GM12872 (cell line): Measurements from ENCODE around the gene HLX.

ENCODE experiments used
- TF ChIP-seq, protein P1 (sequence below): IDR thresholded peaks from 3 replicates; pipeline ENCODE4 v1.5.1; 2011; ENCODE audit warnings: low read depth, mild to moderate bottlenecking, low read length, moderate library complexity; ENCODE audit not compliant: insufficient read depth

HLX gene

GRCh38 chr1:220884981-220885918, 6.0 kb downstream of the HLX start:
- TF ChIP-seq, protein P1, sequence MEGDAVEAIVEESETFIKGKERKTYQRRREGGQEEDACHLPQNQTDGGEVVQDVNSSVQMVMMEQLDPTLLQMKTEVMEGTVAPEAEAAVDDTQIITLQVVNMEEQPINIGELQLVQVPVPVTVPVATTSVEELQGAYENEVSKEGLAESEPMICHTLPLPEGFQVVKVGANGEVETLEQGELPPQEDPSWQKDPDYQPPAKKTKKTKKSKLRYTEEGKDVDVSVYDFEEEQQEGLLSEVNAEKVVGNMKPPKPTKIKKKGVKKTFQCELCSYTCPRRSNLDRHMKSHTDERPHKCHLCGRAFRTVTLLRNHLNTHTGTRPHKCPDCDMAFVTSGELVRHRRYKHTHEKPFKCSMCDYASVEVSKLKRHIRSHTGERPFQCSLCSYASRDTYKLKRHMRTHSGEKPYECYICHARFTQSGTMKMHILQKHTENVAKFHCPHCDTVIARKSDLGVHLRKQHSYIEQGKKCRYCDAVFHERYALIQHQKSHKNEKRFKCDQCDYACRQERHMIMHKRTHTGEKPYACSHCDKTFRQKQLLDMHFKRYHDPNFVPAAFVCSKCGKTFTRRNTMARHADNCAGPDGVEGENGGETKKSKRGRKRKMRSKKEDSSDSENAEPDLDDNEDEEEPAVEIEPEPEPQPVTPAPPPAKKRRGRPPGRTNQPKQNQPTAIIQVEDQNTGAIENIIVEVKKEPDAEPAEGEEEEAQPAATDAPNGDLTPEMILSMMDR: no peak

DNA sequence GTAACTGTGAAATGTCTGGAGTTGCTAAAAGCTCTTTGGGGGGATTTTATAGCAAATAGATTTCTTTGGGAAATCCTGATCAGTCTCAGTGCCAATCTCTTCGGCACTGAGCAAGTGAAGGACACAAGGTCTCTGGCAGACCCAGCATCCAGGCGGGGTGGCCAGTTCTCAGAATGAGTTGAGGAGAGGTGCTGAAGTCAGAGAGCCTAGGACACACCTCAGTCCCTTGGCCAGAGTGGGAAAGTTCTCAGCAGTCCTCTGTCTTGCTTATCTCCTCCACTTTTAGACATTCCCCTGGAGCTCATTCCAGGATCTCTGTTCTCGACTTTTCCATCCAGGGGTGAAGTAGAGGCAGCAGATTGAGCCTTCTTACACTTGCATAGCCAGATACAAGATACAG, 6.7 kb downstream of the HLX start:
- TF ChIP-seq, protein P1: no peak

DNA sequence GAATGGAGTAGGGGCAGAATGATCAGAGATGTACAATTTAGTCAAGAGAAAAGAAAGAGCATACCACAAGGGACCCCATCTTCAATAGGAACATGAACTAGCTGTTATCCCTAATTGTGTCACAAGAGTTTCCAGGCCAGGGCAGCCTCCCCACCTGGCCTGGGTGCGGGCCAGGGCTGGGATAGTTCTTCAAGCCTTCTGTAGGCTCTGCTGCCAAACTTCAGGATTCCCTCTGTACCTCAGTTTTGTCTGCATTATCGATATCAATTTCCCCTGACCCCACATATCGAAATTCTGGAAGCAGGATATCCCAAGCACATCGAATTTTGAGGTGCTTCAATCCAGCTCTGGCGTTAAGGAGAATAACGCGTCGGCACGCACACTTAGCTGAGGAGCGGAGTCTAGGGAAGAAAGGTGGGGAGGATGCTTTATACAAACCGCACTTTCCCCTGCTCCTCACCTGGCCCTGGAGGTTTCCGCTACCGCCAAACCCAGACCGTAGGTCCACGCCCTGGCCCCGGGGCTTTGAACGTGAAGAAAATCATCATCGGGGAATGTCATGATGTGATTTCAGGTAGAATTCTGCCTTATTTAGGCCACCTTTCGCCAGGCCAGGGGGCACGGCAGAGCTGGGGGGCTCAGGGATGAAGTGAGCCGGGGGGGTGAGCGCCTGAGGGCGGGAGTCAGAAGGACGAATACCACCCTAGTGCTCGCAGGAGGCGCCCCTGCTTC, 7.4 kb downstream of the HLX start:
- TF ChIP-seq, protein P1: no peak

GRCh38 chr1:220887202-220887519, 7.9 kb downstream of the HLX start:
- TF ChIP-seq, protein P1: no peak

DNA sequence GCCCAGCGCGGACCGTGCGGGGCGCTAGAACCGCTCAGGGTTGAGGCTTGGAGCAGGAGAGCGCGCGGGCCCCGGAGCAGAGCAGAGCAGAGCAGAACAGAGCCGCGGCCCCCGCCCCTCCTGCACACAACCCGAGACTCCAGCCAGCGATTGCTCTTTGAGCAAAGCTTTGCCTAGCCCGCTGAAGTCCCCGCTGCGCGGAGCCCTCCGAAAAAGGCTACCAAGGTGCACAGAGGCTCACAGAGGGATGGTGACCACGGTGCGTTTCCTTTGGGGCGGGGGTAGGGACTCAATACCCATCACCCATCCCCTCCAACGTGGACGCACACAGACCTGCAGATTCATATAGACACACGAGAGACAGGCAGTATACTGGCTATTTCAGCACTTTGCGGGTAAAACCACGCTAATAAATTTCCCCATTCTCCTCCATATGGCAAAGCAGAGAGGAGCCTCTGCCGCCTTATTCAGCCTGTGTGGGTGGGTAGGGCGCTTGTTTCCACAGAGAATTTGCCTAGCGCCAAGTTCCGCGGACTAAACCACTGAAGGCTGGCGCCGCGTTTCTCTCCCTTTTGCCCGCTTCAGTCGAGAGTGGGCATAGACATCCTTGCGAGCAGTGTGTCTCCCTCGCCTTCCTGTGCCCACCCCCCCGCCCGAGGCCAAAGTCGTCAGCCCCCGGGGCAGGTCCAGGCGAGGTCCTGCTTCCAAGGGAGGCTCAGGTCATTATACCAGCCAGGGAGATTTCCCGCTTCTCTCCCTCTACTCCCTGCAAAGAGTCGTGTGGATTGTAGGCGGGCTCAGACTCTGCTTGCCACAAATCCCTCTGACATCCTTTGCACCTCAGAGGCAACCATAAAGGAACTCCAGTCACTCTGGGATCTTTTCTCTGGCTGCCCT, 8.5 kb downstream of the HLX start:
- TF ChIP-seq, protein P1: no peak

DNA sequence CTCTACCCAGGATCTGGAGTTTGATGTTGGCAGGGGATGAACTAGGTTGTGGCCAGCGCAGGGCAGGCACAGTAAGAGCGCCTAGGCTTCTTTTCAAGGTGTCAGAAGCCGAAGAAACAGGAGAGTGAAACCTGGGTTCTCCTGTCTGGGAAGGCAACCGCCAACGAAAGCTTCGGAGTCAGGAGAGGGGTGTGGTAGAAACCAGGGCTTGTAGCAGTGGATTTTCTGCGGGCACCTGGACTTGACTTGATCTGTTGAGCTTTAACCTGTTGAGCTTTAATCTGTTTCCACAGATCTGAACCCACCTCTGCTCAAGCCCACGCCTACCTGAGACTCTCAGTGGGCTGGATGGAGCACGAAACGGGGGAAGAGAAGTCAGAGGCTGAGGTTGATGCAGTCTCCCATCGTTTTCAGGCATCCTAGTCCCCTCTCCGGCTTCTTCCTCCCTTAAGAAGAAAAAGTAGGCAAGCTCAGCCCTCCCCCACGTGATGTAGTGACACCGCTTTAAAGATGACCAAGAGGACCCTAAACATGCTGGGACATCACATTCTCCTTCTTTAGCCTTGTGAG, 9.3 kb downstream of the HLX start:
- TF ChIP-seq, protein P1: no peak
